NT2/D1 (cell line): ENCODE data around the gene ACOT11.

Source experiments
- DNase-seq: peaks from one replicate; pipeline ENCODE4 v3.0.0-alpha.2; 2011; ENCODE audit warnings: low read depth, low spot score
- H3K27me3 ChIP-seq: 2 replicates; pipeline ENCODE4 v1.6.0; 2011; ENCODE audit warnings: mild to moderate bottlenecking; ENCODE audit not compliant: insufficient read length, insufficient read depth
- H3K36me3 ChIP-seq: 2 replicates; pipeline ENCODE4 v1.6.1; 2011; ENCODE audit warnings: mild to moderate bottlenecking, low read length, mixed read lengths; ENCODE audit not compliant: insufficient read depth, insufficient read length
- H3K4me1 ChIP-seq: 2 replicates; pipeline ENCODE4 v1.5.1; 2011; ENCODE audit not compliant: insufficient read depth, insufficient read length
- H3K4me3 ChIP-seq: 2 replicates; pipeline ENCODE4 v1.5.1; 2011; ENCODE audit warnings: low read depth; ENCODE audit not compliant: insufficient read length
- H3K9ac ChIP-seq: 2 replicates; pipeline ENCODE4 v1.6.0; 2011; ENCODE audit warnings: low read depth; ENCODE audit not compliant: insufficient read length
- H3K9me3 ChIP-seq: 2 replicates; pipeline ENCODE4 v1.5.1; 2011; ENCODE audit warnings: mild to moderate bottlenecking, low read length; ENCODE audit not compliant: insufficient read depth
- SUZ12 ChIP-seq: IDR thresholded peaks from 2 replicates; pipeline ENCODE4 v1.6.1; 2011; ENCODE audit not compliant: insufficient read length, insufficient read depth; ENCODE audit errors: extremely low read depth
- YY1 ChIP-seq: IDR thresholded peaks from 2 replicates; pipeline ENCODE4 v1.6.1; 2011; ENCODE audit not compliant: insufficient read length, insufficient read depth
- ZNF274 ChIP-seq: IDR thresholded peaks from 2 replicates; pipeline ENCODE4 v1.6.1; 2011; ENCODE audit warnings: mild to moderate bottlenecking, low read depth, low read length

Gene ACOT11

GRCh38 chr1:54609301-54609921 lies 61.4 kb downstream of the ACOT11 start:
- peaks cover 24% of the 10 kb centered on the region for H3K4me1 ChIP-seq
- no peaks in the 10 kb centered on the region for H3K27me3 ChIP-seq
- no peaks in the 10 kb centered on the region for H3K36me3 ChIP-seq
- DNase-seq, result no peak
- no peak overlapping the region for H3K4me3 ChIP-seq
- no peaks in the 10 kb centered on the region for H3K9me3 ChIP-seq
- no peak for TF ChIP-seq YY1
- TF ChIP-seq SUZ12, result no peak
- TF ChIP-seq ZNF274, result no peak
- H3K9ac ChIP-seq, result no peak overlapping the region

- Histone ChIP-seq H3K27me3 (no peaks in the 10 kb centered on the region), H3K9me3 (no peaks in the 10 kb centered on the region), H3K4me3 (no peak overlapping the region), H3K9ac (no peak overlapping the region), H3K4me1 (peaks cover 29% of the 10 kb centered on the region), H3K36me3 (no peaks in the 10 kb centered on the region)
- DNase-seq, result peak; percentile 55
- TF ChIP-seq YY1 (no peak), ZNF274 (no peak), SUZ12 (no peak)
These were observed 62.0 kb downstream of the ACOT11 start for GRCh38 chr1:54610048-54610447.

GRCh38 chr1:54610601-54611580 lies 62.9 kb downstream of the ACOT11 start:
- no peak for TF ChIP-seq ZNF274
- no peak for TF ChIP-seq YY1
- H3K9ac ChIP-seq, result peak overlapping the region; percentile 7
- H3K36me3 ChIP-seq, result no peaks in the 10 kb centered on the region
- H3K4me1 ChIP-seq, result peaks cover 35% of the 10 kb centered on the region
- no peak for DNase-seq
- no peaks in the 10 kb centered on the region for H3K27me3 ChIP-seq
- H3K9me3 ChIP-seq, result no peaks in the 10 kb centered on the region
- H3K4me3 ChIP-seq, result no peak overlapping the region

GRCh38 chr1:54611621-54612020 lies 63.6 kb downstream of the ACOT11 start:
- DNase-seq, result no peak
- Histone ChIP-seq H3K4me1 (peaks cover 35% of the 10 kb centered on the region), H3K27me3 (no peaks in the 10 kb centered on the region), H3K4me3 (no peak overlapping the region), H3K36me3 (no peaks in the 10 kb centered on the region), H3K9ac (peak overlapping the region; percentile 7), H3K9me3 (no peaks in the 10 kb centered on the region)
- TF ChIP-seq ZNF274 (no peak), SUZ12 (no peak), YY1 (no peak)

GRCh38 chr1:54614024-54614423 lies 66.0 kb downstream of the ACOT11 start:
- Histone ChIP-seq H3K9me3 (no peaks in the 10 kb centered on the region), H3K4me3 (no peak overlapping the region), H3K27me3 (no peaks in the 10 kb centered on the region), H3K9ac (no peak overlapping the region), H3K36me3 (no peaks in the 10 kb centered on the region), H3K4me1 (peaks cover 29% of the 10 kb centered on the region)
- DNase-seq, result no peak
- TF ChIP-seq SUZ12 (no peak), ZNF274 (no peak), YY1 (no peak)

- H3K9ac ChIP-seq, result no peak overlapping the region
- H3K4me1 ChIP-seq, result peaks cover 27% of the 10 kb centered on the region
- H3K9me3 ChIP-seq, result no peaks in the 10 kb centered on the region
- no peaks in the 10 kb centered on the region for H3K36me3 ChIP-seq
- TF ChIP-seq YY1 (no peak), ZNF274 (no peak), SUZ12 (no peak)
- H3K27me3 ChIP-seq, result no peaks in the 10 kb centered on the region
- DNase-seq, result no peak
- H3K4me3 ChIP-seq, result no peak overlapping the region
These were observed 66.5 kb downstream of the ACOT11 start for GRCh38 chr1:54614563-54614962.

GRCh38 chr1:54615531-54616279 lies 67.7 kb downstream of the ACOT11 start:
- Histone ChIP-seq H3K27me3 (no peaks in the 10 kb centered on the region), H3K36me3 (no peaks in the 10 kb centered on the region), H3K9ac (no peak overlapping the region), H3K9me3 (no peaks in the 10 kb centered on the region), H3K4me3 (no peak overlapping the region), H3K4me1 (peaks cover 27% of the 10 kb centered on the region)
- TF ChIP-seq YY1 (no peak), ZNF274 (no peak), SUZ12 (no peak)
- DNase-seq, result no peak
